ENCODE results near the gene ORC3.

Gene ORC3

GRCh38 chr6:87654122-87654521 lies 64.2 kb downstream of the ORC3 start:
- Mint-ChIP-seq H3K9me3 (no peaks in the 10 kb centered on the region), H3K27me3 (ENCODE audit: low read depth, poor library complexity) (no peaks in the 10 kb centered on the region), H3K36me3 (ENCODE audit: low read depth) (peaks cover 71% of the 10 kb centered on the region), H3K27ac (no peak overlapping the region), H3K4me3 (no peak overlapping the region), H3K4me1 (no peaks in the 10 kb centered on the region)
- DNase-seq: no peak
- TF ChIP-seq CTCF (IDR thresholded peaks at IDR 0.05): no peak

- TF ChIP-seq CTCF (IDR thresholded peaks at IDR 0.05): no peak
- Mint-ChIP-seq H3K4me3 (no peak overlapping the region), H3K9me3 (no peaks in the 10 kb centered on the region), H3K27me3 (ENCODE audit: low read depth, poor library complexity) (no peaks in the 10 kb centered on the region), H3K36me3 (ENCODE audit: low read depth) (peaks cover 76% of the 10 kb centered on the region), H3K4me1 (no peaks in the 10 kb centered on the region), H3K27ac (no peak overlapping the region)
- no peak for DNase-seq
These were observed 65.0 kb downstream of the ORC3 start for GRCh38 chr6:87654875-87655454.

GRCh38 chr6:87655824-87656223 lies 65.9 kb downstream of the ORC3 start:
- H3K4me3 Mint-ChIP-seq: no peak overlapping the region
- TF ChIP-seq CTCF (IDR thresholded peaks at IDR 0.05): no peak
- no peak for DNase-seq

GRCh38 chr6:87656857-87657256 lies 66.9 kb downstream of the ORC3 start:
- peaks cover 3% of the 10 kb centered on the region for H3K27me3 Mint-ChIP-seq (ENCODE audit: low read depth, poor library complexity)
- H3K36me3 Mint-ChIP-seq (ENCODE audit: low read depth): peaks cover 85% of the 10 kb centered on the region
- TF ChIP-seq CTCF (IDR thresholded peaks at IDR 0.05): no peak
- no peaks in the 10 kb centered on the region for H3K9me3 Mint-ChIP-seq
- no peaks in the 10 kb centered on the region for H3K4me1 Mint-ChIP-seq
- no peak overlapping the region for H3K27ac Mint-ChIP-seq
- H3K4me3 Mint-ChIP-seq: no peak overlapping the region
- DNase-seq: no peak

More at GRCh38 chr6:87655824-87656223, 65.9 kb downstream of the ORC3 start:
- no peaks in the 10 kb centered on the region for H3K27me3 Mint-ChIP-seq (ENCODE audit: low read depth, poor library complexity)
- no peaks in the 10 kb centered on the region for H3K4me1 Mint-ChIP-seq
- no peak overlapping the region for H3K27ac Mint-ChIP-seq
- H3K9me3 Mint-ChIP-seq: no peaks in the 10 kb centered on the region
- peaks cover 80% of the 10 kb centered on the region for H3K36me3 Mint-ChIP-seq (ENCODE audit: low read depth)

GRCh38 chr6:87658516-87658915 lies 68.6 kb downstream of the ORC3 start:
- Mint-ChIP-seq H3K4me1 (no peaks in the 10 kb centered on the region), H3K27ac (no peak overlapping the region), H3K27me3 (ENCODE audit: low read depth, poor library complexity) (peaks cover 3% of the 10 kb centered on the region), H3K9me3 (no peaks in the 10 kb centered on the region), H3K4me3 (no peak overlapping the region), H3K36me3 (ENCODE audit: low read depth) (peaks cover 83% of the 10 kb centered on the region)
- DNase-seq: no peak
- no peak for TF ChIP-seq CTCF (IDR thresholded peaks at IDR 0.05)

GRCh38 chr6:87660226-87660911 lies 70.4 kb downstream of the ORC3 start:
- no peak for TF ChIP-seq CTCF (IDR thresholded peaks at IDR 0.05)
- Mint-ChIP-seq H3K4me1 (no peaks in the 10 kb centered on the region), H3K27ac (no peak overlapping the region), H3K36me3 (ENCODE audit: low read depth) (peaks cover 70% of the 10 kb centered on the region), H3K4me3 (no peak overlapping the region), H3K27me3 (ENCODE audit: low read depth, poor library complexity) (peaks cover 3% of the 10 kb centered on the region), H3K9me3 (no peaks in the 10 kb centered on the region)
- DNase-seq: no peak
